CD14-positive monocyte (primary cell): ENCODE data around the gene ERG. TPM values are rescaled to one million over a fixed set of nuclear protein-coding genes. Genes with fewer than 3 reads are reported as not detected.

ENCODE experiments used
- DNase-seq, 3 donors: peaks; one replicate each; pipeline ENCODE4 v3.0.0-alpha.2; 2011 to 2022
- H2AFZ ChIP-seq: 2 replicates; pipeline ENCODE4 v1.6.0; 2012; ENCODE audit warnings: mild to moderate bottlenecking, low read depth, low read length, inconsistent platforms; ENCODE audit not compliant: insufficient read depth, poor library complexity, severe bottlenecking
- H3K27ac ChIP-seq, 2 donors: 1 replicate in 1 of 2; 2 replicates in 1 of 2; pipeline ENCODE4 v1.5.1; 2012 to 2013; ENCODE audit warnings: low read length in 2 of 2, control low read depth in 1 of 2, inconsistent platforms in 1 of 2, low read depth in 1 of 2, mild to moderate bottlenecking in 1 of 2
- H3K27me3 ChIP-seq, 2 donors: one replicate each; pipeline versions ENCODE4 v1.6.0 to v1.6.1; 2011 to 2013; ENCODE audit warnings: low read length in 2 of 2; ENCODE audit not compliant: control insufficient read depth in 2 of 2, insufficient read depth in 2 of 2
- H3K36me3 ChIP-seq, 2 donors: replicated peaks in 1 of 2; 1 replicate in 1 of 2; 2 replicates in 1 of 2; pipeline versions ENCODE4 v1.5.1 to v1.6.1; 2012 to 2013; ENCODE audit warnings: low read length in 2 of 2, control low read depth in 1 of 2, inconsistent platforms in 1 of 2, mild to moderate bottlenecking in 1 of 2; ENCODE audit not compliant: insufficient read depth in 2 of 2, control insufficient read depth in 1 of 2
- H3K4me1 ChIP-seq, 2 donors: 1 replicate in 1 of 2; 2 replicates in 1 of 2; pipeline versions ENCODE4 v1.5.1 to v1.6.1; 2012 to 2013; ENCODE audit warnings: low read length in 2 of 2, control low read depth in 1 of 2, inconsistent platforms in 1 of 2, mild to moderate bottlenecking in 1 of 2, moderate library complexity in 1 of 2; ENCODE audit not compliant: insufficient read depth in 2 of 2, control insufficient read depth in 1 of 2
- H3K4me2 ChIP-seq: replicated peaks from 2 replicates; pipeline ENCODE3; 2012; ENCODE audit warnings: low read length, moderate library complexity, mild to moderate bottlenecking; ENCODE audit not compliant: poor library complexity, severe bottlenecking; ENCODE audit errors: extremely low read depth
- H3K4me3 ChIP-seq, 3 experiments: fragments of 200-600 bp in 1 of 3; sonication (generic) in 1 of 3; replicated peaks in 1 of 3; 1 replicate in 2 of 3; 2 replicates in 1 of 3; pipeline ENCODE4 v1.5.1; 2011 to 2013; ENCODE audit warnings: low read length in 3 of 3, mild to moderate bottlenecking in 3 of 3, control low read depth in 2 of 3, low read depth in 2 of 3, inconsistent platforms in 1 of 3, moderate library complexity in 1 of 3
- H3K79me2 ChIP-seq: 2 replicates; pipeline ENCODE4 v1.6.0; 2012; ENCODE audit warnings: mild to moderate bottlenecking, control low read depth, inconsistent platforms, low read length, moderate library complexity; ENCODE audit not compliant: insufficient read depth
- H3K9ac ChIP-seq: 2 replicates; pipeline ENCODE4 v1.6.0; 2017; ENCODE audit warnings: low read length, mild to moderate bottlenecking; ENCODE audit not compliant: insufficient read depth, poor library complexity, severe bottlenecking
- H3K9me3 ChIP-seq, 2 donors: replicated peaks in 1 of 2; 1 replicate in 1 of 2; 2 replicates in 1 of 2; pipeline versions ENCODE4 v1.5.1 to v1.6.1; 2012 to 2013; ENCODE audit warnings: low read length in 2 of 2, control low read depth in 1 of 2; ENCODE audit not compliant: control insufficient read depth in 1 of 2, insufficient read depth in 1 of 2
- H4K20me1 ChIP-seq: 2 replicates; pipeline ENCODE4 v1.6.0; 2012; ENCODE audit warnings: mild to moderate bottlenecking, low read length, control low read depth, moderate library complexity; ENCODE audit not compliant: insufficient read depth
- H3K27ac Mint-ChIP-seq, 7 donors: one replicate each; pipeline ENCODE4 v1.8.0; 2020; ENCODE audit warnings: mild to moderate bottlenecking in 7 of 7, mixed read lengths in 7 of 7, moderate library complexity in 6 of 7, inconsistent platforms in 2 of 7
- H3K27me3 Mint-ChIP-seq, 3 donors: one replicate each; pipeline ENCODE4 v1.8.0; 2021 to 2022; ENCODE audit warnings: low read depth in 3 of 3, mild to moderate bottlenecking in 3 of 3, mixed read lengths in 3 of 3, moderate library complexity in 3 of 3, inconsistent platforms in 1 of 3
- H3K36me3 Mint-ChIP-seq, 2 donors: one replicate each; pipeline ENCODE4 v1.8.0; 2020; ENCODE audit warnings: mixed read lengths in 2 of 2, inconsistent platforms in 1 of 2, mild to moderate bottlenecking in 1 of 2
- H3K4me1 Mint-ChIP-seq: one replicate; pipeline ENCODE4 v1.8.0; 2020; ENCODE audit warnings: mild to moderate bottlenecking, mixed read lengths
- H3K4me3 Mint-ChIP-seq, 2 donors: one replicate each; pipeline ENCODE4 v1.8.0; 2020; ENCODE audit warnings: mild to moderate bottlenecking in 2 of 2, mixed read lengths in 2 of 2, moderate library complexity in 1 of 2
- H3K9me3 Mint-ChIP-seq, 7 donors: one replicate each; pipeline ENCODE4 v1.8.0; 2020 to 2022; ENCODE audit warnings: mixed read lengths in 7 of 7, mild to moderate bottlenecking in 6 of 7, moderate library complexity in 6 of 7, inconsistent platforms in 2 of 7
- CTCF ChIP-seq: fragments of 200-600 bp; IDR thresholded peaks from one replicate; pipeline ENCODE4 v1.8.0; 2022; ENCODE audit warnings: antibody characterized with exemption, mild to moderate bottlenecking
- WGBS: methylation state at CpG from one replicate; pipeline ENCODE4 v1.1.5; 2013; ENCODE audit warnings: missing lambda C conversion rate; ENCODE audit not compliant: insufficient coverage; 5-methylcytosine and 5-hydroxymethylcytosine counted together
- intact Hi-C, 2 donors: fragments of 100-400 bp; cut with micrococcal nuclease; formaldehyde crosslinking; loops; one replicate each; pipeline versions ENCODE4 v1.15.0 to v1.15.1; 2023
- polyA plus RNA-seq, 3 donors: library from polyadenylated mRNA; depleted of rRNA in 1 of 3; unstranded in 2 of 3; stranded (reverse) in 1 of 3; fragments of 300-500 nt in 2 of 3; fragments of >200 nt in 1 of 3; fragmentation: Illumina TruSeq in 2 of 3; gene quantifications; 1 replicate in 2 of 3; 2 replicates in 1 of 3; pipeline ENCODE4 v1.2.3, GENCODE V29; 2012 to 2021

The ERG gene
- polyA plus RNA-seq, 3 donors = 0.16 to 0.22 TPM; not detected in 1

GRCh38 chr21:38385427-38386175 is 112.7 kb downstream of the ERG start:
- Mint-ChIP-seq H3K4me1 (peaks cover 54% of the 10 kb centered on the region), H3K27ac (no peak overlapping the region), H3K4me3 (no peak overlapping the region), H3K27me3 (peaks cover 0 to 2% (median 2%) of the 10 kb centered on the region in 3 donors), H3K9me3 (no peaks in the 10 kb centered on the region), H3K36me3 (peaks cover 0 to 3% of the 10 kb centered on the region in 2 donors)
- Histone ChIP-seq H3K27me3 (no peaks in the 10 kb centered on the region), H4K20me1 (no peaks in the 10 kb centered on the region), H2AFZ (no peak overlapping the region), H3K36me3 (no peaks in the 10 kb centered on the region), H3K79me2 (no peaks in the 10 kb centered on the region), H3K4me2 (no peak overlapping the region), H3K9ac (no peak overlapping the region), H3K4me1 (peaks cover 35 to 44% of the 10 kb centered on the region in 2 donors), H3K4me3 (no peak overlapping the region), H3K27ac (no peak overlapping the region), H3K9me3 (no peaks in the 10 kb centered on the region)
- TF ChIP-seq CTCF = no peak
- no CpG with 5 or more reads among the region's 7 CpGs for WGBS
- no peak for DNase-seq
- intact Hi-C loops = no loop called here

DNA sequence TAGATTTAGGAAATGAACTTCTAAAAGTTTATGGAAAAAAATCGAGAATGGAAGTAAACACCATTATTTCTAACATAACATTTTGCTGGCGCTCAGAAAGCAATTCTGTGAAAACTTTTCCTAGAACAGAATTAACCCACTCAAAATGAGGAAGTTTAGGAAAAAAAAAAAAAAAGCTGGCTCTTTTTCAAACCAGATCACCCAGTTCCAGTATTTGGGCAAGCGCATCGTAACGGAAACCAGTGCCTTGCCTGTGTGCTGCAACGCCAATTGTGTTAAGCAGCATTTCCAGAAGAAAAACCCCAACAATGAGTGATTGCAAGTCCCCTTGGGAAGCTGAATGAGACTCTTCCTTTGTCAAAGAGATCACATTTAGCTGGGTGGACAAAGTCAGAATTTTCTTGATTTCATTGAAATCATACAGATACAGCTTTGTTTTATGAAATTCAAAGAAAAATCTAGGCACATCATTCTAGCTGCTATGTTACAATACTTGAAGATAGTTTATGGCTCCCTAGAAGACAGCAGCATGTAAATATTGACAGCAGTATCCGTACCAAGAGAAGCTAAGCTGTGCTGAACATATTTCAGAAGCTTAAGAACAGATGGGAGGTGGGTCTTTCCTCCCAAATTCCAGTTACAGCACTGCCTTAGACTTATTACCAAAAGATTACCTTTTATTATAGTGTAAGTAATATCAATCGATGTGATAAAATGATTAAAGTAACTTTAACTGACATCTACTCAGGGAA is 113.4 kb downstream of the ERG start:
- H3K27me3 ChIP-seq = no peaks in the 10 kb centered on the region
- Mint-ChIP-seq H3K27ac (peak overlapping the region in 1 of 7 donors; percentile 46), H3K27me3 (peaks cover 0 to 2% (median 2%) of the 10 kb centered on the region in 3 donors), H3K36me3 (no peaks in the 10 kb centered on the region), H3K4me3 (peak overlapping the region; percentile 47 to 83), H3K9me3 (no peaks in the 10 kb centered on the region), H3K4me1 (peaks cover 60% of the 10 kb centered on the region)
- no peaks in the 10 kb centered on the region for H3K9me3 ChIP-seq
- H3K4me2 ChIP-seq = peak overlapping the region; percentile 57
- H3K36me3 ChIP-seq = no peaks in the 10 kb centered on the region
- no peak overlapping the region for H2AFZ ChIP-seq
- 0% methylated on average over 1 of the region's 8 CpGs for WGBS
- DNase-seq = peak; percentile 32 to 69 (median 55)
- peak overlapping the region in 2 of 3 experiments; percentile 9 to 33 for H3K4me3 ChIP-seq
- intact Hi-C loops = no loop called here
- TF ChIP-seq CTCF = no peak
- no peaks in the 10 kb centered on the region for H4K20me1 ChIP-seq
- H3K4me1 ChIP-seq = peaks cover 37 to 44% of the 10 kb centered on the region in 2 donors
- H3K79me2 ChIP-seq = no peaks in the 10 kb centered on the region
- no peak overlapping the region for H3K27ac ChIP-seq
- H3K9ac ChIP-seq = no peak overlapping the region
